SK-N-SH (cell line): Measurements from ENCODE around the gene PLEKHA6. TPM values are rescaled to one million over a fixed set of nuclear protein-coding genes. Genes with fewer than 3 reads are reported as not detected.

Experiments used
- CTCF ChIA-PET: fragments of 300-600, 350-600 bp; formaldehyde crosslinking; extraction: SDS; loops from one replicate; lab custom pipeline; 2021; lab: Yijun Ruan, JAX
- POLR2A ChIA-PET: fragments of 350-600 bp; sonication (Branson Sonifier 250); formaldehyde crosslinking; extraction: SDS; loops from one replicate; lab custom pipeline; 2020; ENCODE audit warnings: antibody characterized with exemption, inconsistent platforms; lab: Yijun Ruan, JAX
- DNase-seq: peaks from one replicate; pipeline ENCODE4 v3.0.0; 2012
- H2AFZ ChIP-seq: fragments of 200-600 bp; sonication (generic); 2 replicates; pipeline ENCODE4 v1.8.1; 2016; ENCODE audit warnings: antibody characterized with exemption, mild to moderate bottlenecking, low read depth
- H3F3A ChIP-seq: fragments of 200-600 bp; sonication (generic); replicated peaks from 2 replicates; pipeline ENCODE3; 2016; ENCODE audit warnings: antibody characterized with exemption, mild to moderate bottlenecking; ENCODE audit not compliant: insufficient read depth
- H3K27ac ChIP-seq, 2 experiments: fragments of 200-500 bp in 1 of 2; fragments of 200-600 bp in 1 of 2; sonication (Bioruptor generic) in 1 of 2; sonication (generic), shearing (Covaris generic) in 1 of 2; 2 replicates each; pipeline versions ENCODE4 v1.5.1 to v1.6.1; 2014 to 2016; ENCODE audit warnings: low read depth in 2 of 2, inconsistent platforms in 1 of 2, low read length in 1 of 2, mild to moderate bottlenecking in 1 of 2, mixed read lengths in 1 of 2
- H3K27me3 ChIP-seq: fragments of 200-600 bp; sonication (generic), shearing (Covaris generic); 2 replicates; pipeline ENCODE4 v1.6.1; 2016; ENCODE audit warnings: mixed run types; ENCODE audit not compliant: insufficient read depth
- H3K36me3 ChIP-seq, 2 experiments: fragments of 200-500 bp in 1 of 2; fragments of 200-600 bp in 1 of 2; sonication (Bioruptor generic) in 1 of 2; sonication (generic) in 1 of 2; replicated peaks in 1 of 2; 2 replicates each; pipeline versions ENCODE3 to v1.5.1; 2014 to 2016; ENCODE audit warnings: low read length in 1 of 2, mild to moderate bottlenecking in 1 of 2; ENCODE audit not compliant: insufficient read depth in 2 of 2, control insufficient read depth in 1 of 2
- H3K4me1 ChIP-seq, 2 experiments: fragments of 200-500 bp in 1 of 2; fragments of 200-600 bp in 1 of 2; sonication (Bioruptor generic) in 1 of 2; sonication (generic), shearing (Covaris generic) in 1 of 2; 2 replicates each; pipeline versions ENCODE4 v1.5.1 to v1.6.1; 2014 to 2016; ENCODE audit warnings: low read depth in 1 of 2, low read length in 1 of 2, mixed run types in 1 of 2; ENCODE audit not compliant: insufficient read depth in 2 of 2, control insufficient read depth in 1 of 2
- H3K4me2 ChIP-seq: fragments of 200-600 bp; sonication (generic), shearing (Covaris generic); 2 replicates; pipeline ENCODE4 v1.6.1; 2017; ENCODE audit warnings: mixed run types
- H3K4me3 ChIP-seq, 2 experiments: fragments of 200-500 bp in 1 of 2; fragments of 200-600 bp in 1 of 2; sonication (Bioruptor generic) in 1 of 2; sonication (generic), shearing (Covaris generic) in 1 of 2; 2 replicates each; pipeline versions ENCODE4 v1.5.1 to v1.8.1; 2014 to 2016; ENCODE audit warnings: low read depth in 2 of 2, inconsistent platforms in 1 of 2, low read length in 1 of 2, mild to moderate bottlenecking in 1 of 2, mixed read lengths in 1 of 2, moderate library complexity in 1 of 2
- H3K79me2 ChIP-seq: fragments of 200-600 bp; sonication (generic); 2 replicates; pipeline ENCODE4 v1.8.1; 2017; ENCODE audit warnings: mild to moderate bottlenecking; ENCODE audit not compliant: insufficient read depth
- H3K9ac ChIP-seq: fragments of 200-600 bp; sonication (generic); 2 replicates; pipeline ENCODE4 v1.6.1; 2017; ENCODE audit warnings: mixed run types
- H3K9me2 ChIP-seq: fragments of 200-600 bp; sonication (generic); 2 replicates; pipeline ENCODE4 v1.6.1; 2017; ENCODE audit warnings: mixed run types
- H3K9me3 ChIP-seq: fragments of 200-600 bp; sonication (generic); 2 replicates; pipeline ENCODE4 v1.6.1; 2017; ENCODE audit warnings: mixed run types, mild to moderate bottlenecking, moderate library complexity
- H4K20me1 ChIP-seq: fragments of 200-600 bp; sonication (generic); 2 replicates; pipeline ENCODE4 v1.6.1; 2017; ENCODE audit warnings: mild to moderate bottlenecking, mixed run types; ENCODE audit not compliant: insufficient read depth
- CTCF ChIP-seq: fragments of 200-600 bp; sonication (generic); IDR thresholded peaks from 2 replicates; pipeline ENCODE4 v1.6.1; 2017; ENCODE audit warnings: antibody characterized with exemption, mild to moderate bottlenecking, moderate library complexity
- ELF1 ChIP-seq: IDR thresholded peaks from 2 replicates; pipeline ENCODE4 v1.4.0; 2012
- EZH2phosphoT487 ChIP-seq: fragments of 200-600 bp; sonication (generic); IDR thresholded peaks from 2 replicates; pipeline ENCODE4 v1.6.1; 2017; ENCODE audit warnings: low read depth, mixed run types, mild to moderate bottlenecking, antibody characterized with exemption, moderate library complexity, borderline replicate concordance
- FOXJ3 ChIP-seq: sonication (generic); formaldehyde crosslinking; IDR thresholded peaks from 2 replicates; pipeline ENCODE4 v1.5.1; 2020; ENCODE audit warnings: mild to moderate bottlenecking, missing genetic modification reagents
- MXI1 ChIP-seq: IDR thresholded peaks from 2 replicates; pipeline ENCODE4 v1.6.1; 2012; ENCODE audit warnings: mild to moderate bottlenecking, low read depth, low read length, improper control_type of control experiment
- RFX5 ChIP-seq: IDR thresholded peaks from 2 replicates; pipeline ENCODE4 v1.6.1; 2012; ENCODE audit warnings: mild to moderate bottlenecking, improper control_type of control experiment, low read length
- RXRA ChIP-seq: IDR thresholded peaks from 2 replicates; pipeline ENCODE4 v1.4.0; 2012; ENCODE audit warnings: low read depth, mild to moderate bottlenecking, borderline replicate concordance
- SMC3 ChIP-seq: IDR thresholded peaks from 2 replicates; pipeline ENCODE4 v1.6.1; 2012; ENCODE audit warnings: low read depth, low read length, improper control_type of control experiment
- TAF1 ChIP-seq: IDR thresholded peaks from 2 replicates; pipeline ENCODE4 v1.6.1; 2012; ENCODE audit warnings: low read depth, mild to moderate bottlenecking, low read length, moderate library complexity, borderline replicate concordance
- TCF12 ChIP-seq: IDR thresholded peaks from 2 replicates; pipeline ENCODE4 v1.4.0; 2012
- USF2 ChIP-seq: fragments of 150-350 bp; IDR thresholded peaks from 2 replicates; pipeline ENCODE4 v1.6.1; 2017; ENCODE audit warnings: antibody characterized with exemption, low read length, low read depth, borderline replicate concordance
- YY1 ChIP-seq: IDR thresholded peaks from 2 replicates; pipeline ENCODE4 v1.4.0; 2012; ENCODE audit warnings: low read depth, mild to moderate bottlenecking
- ZBTB33 ChIP-seq: IDR thresholded peaks from 2 replicates; pipeline ENCODE4 v1.4.0; 2012; ENCODE audit warnings: low read depth, borderline replicate concordance
- WGBS: methylation state at CpG from one replicate; pipeline ENCODE4 v1.1.6; 2017; ENCODE audit warnings: low lambda C conversion rate; 5-methylcytosine and 5-hydroxymethylcytosine counted together
- polyA plus RNA-seq, 3 experiments: library from polyadenylated mRNA; depleted of rRNA; stranded (reverse); fragments of >200 nt; gene quantifications; 2 replicates each; pipeline ENCODE4 v1.2.3, GENCODE V29; 2012

Gene PLEKHA6
- polyA plus RNA-seq, 1 of the 3 experiments (the other 2 are of a cell fraction): 1.2 TPM

GRCh38 chr1:204255225-204255624, 104.5 kb downstream of the PLEKHA6 start:
- no peaks in the 10 kb centered on the region for H3K27me3 ChIP-seq
- H2AFZ ChIP-seq: no peak overlapping the region
- no peak for TF ChIP-seq MXI1
- TF ChIP-seq USF2: no peak
- TF ChIP-seq EZH2phosphoT487: no peak
- TF ChIP-seq TCF12: no peak
- no peak for TF ChIP-seq TAF1
- TF ChIP-seq ZBTB33: no peak
- TF ChIP-seq RFX5: no peak
- H3K79me2 ChIP-seq: no peaks in the 10 kb centered on the region
- H3K9me3 ChIP-seq: no peaks in the 10 kb centered on the region
- no peaks in the 10 kb centered on the region for H3K9me2 ChIP-seq
- H3K9ac ChIP-seq: no peak overlapping the region
- CTCF ChIA-PET: interaction anchor here (0.8 to 15.9 kb wide), 13 partner anchors 8 to 144 kb away, joined by 3 to 338 read pairs (median 4); partner anchors contain the start of gene PLEKHA6
- WGBS: 84% methylated on average over 5 of the region's 5 CpGs
- no peak overlapping the region for H3K27ac ChIP-seq
- H4K20me1 ChIP-seq: no peaks in the 10 kb centered on the region
- H3K4me3 ChIP-seq: no peak overlapping the region
- H3K36me3 ChIP-seq: peaks cover 0 to 10% of the 10 kb centered on the region in 2 experiments
- H3K4me2 ChIP-seq: no peak overlapping the region
- POLR2A ChIA-PET: interaction anchor here (1.3 kb wide), 1 partner anchor 96 kb away, joined by 3 read pairs; no protein-coding TSS in a partner anchor
- peaks cover 0 to 15% of the 10 kb centered on the region in 2 experiments; a peak in 2 of 4 replicates for H3K4me1 ChIP-seq
- no peak for DNase-seq
- no peaks in the 10 kb centered on the region for H3F3A ChIP-seq

GRCh38 chr1:204254031-204254661, 105.6 kb downstream of the PLEKHA6 start:
- no peaks in the 10 kb centered on the region for H4K20me1 ChIP-seq
- ChIA-PET POLR2A (interaction anchor here (0.8 to 1.3 kb wide), 2 partner anchors 97 to 141 kb away, joined by 3 to 4 read pairs; no protein-coding TSS in a partner anchor), CTCF (interaction anchor here (0.8 to 15.9 kb wide), 13 partner anchors 9 to 145 kb away, joined by 3 to 338 read pairs (median 4); partner anchors contain the start of genes GOLT1A and PLEKHA6)
- no peaks in the 10 kb centered on the region for H3K9me3 ChIP-seq
- no peaks in the 10 kb centered on the region for H3K27me3 ChIP-seq
- H3K9ac ChIP-seq: no peak overlapping the region
- no peak overlapping the region for H2AFZ ChIP-seq
- H3K9me2 ChIP-seq: no peaks in the 10 kb centered on the region
- TF ChIP-seq RXRA (no peak), SMC3 (no peak), EZH2phosphoT487 (no peak), FOXJ3 (CRISPR knock-in tag) (no peak), CTCF (no peak), YY1 (no peak), ELF1 (no peak)
- no peak overlapping the region for H3K4me3 ChIP-seq
- no peaks in the 10 kb centered on the region for H3K79me2 ChIP-seq
- H3K4me2 ChIP-seq: no peak overlapping the region
- no peak for DNase-seq
- peaks cover 0 to 10% of the 10 kb centered on the region in 2 experiments; a peak in 2 of 4 replicates for H3K4me1 ChIP-seq
- H3K36me3 ChIP-seq: peaks cover 0 to 10% of the 10 kb centered on the region in 2 experiments
- H3F3A ChIP-seq: no peaks in the 10 kb centered on the region
- 46% methylated on average over 5 of the region's 7 CpGs for WGBS
- no peak overlapping the region; a peak in 1 of 4 replicates for H3K27ac ChIP-seq
